Measurements from ENCODE around the gene AFDN. TPM values are rescaled to one million over a fixed set of nuclear protein-coding genes. Genes with fewer than 3 reads are reported as not detected.

The AFDN gene
- total RNA-seq, 1 experiment from 2014 or later, result 107 TPM

DNA sequence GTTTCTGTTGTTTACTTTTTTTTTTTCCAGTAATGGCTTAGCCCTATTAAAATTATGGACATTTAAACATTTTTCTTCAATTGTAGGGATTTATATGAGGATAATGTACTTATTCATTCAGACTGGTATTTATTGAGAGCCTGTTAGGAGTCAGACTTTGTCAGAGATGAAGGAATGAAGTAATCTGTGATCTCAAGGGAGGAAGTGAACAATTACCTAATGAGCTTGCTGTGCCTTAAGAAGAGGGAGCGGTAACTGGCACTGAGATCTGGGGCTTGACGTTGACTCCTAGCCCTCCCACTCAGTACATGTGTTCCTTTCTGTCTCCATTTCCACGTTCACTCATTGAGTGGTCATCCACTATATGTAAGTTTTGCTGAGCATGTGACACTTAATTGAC lies 12.6 kb downstream of the AFDN start:
- Histone ChIP-seq H3K27ac (ENCODE audit: low read depth, low read length, poor library complexity, severe bottlenecking) (no peak overlapping the region), H3K9me3 (ENCODE audit: low read depth, low read length, poor library complexity, severe bottlenecking) (no peaks in the 10 kb centered on the region), H3K27me3 (replicated peaks; ENCODE audit: insufficient read depth, low read depth, low read length, poor library complexity) (peaks cover 5% of the 10 kb centered on the region), H3K4me1 (ENCODE audit: insufficient read depth, low read length, poor library complexity, severe bottlenecking) (peaks cover 48% of the 10 kb centered on the region), H3K36me3 (ENCODE audit: insufficient read depth, low read length, poor library complexity, severe bottlenecking) (no peaks in the 10 kb centered on the region), H3K4me3 (ENCODE audit: low read depth, low read length, poor library complexity, severe bottlenecking) (peak overlapping the region; percentile 11)
- DNase-seq (ENCODE audit: low spot score), result peak; percentile 94
- ChIA-PET POLR2A (ENCODE audit: low non-redundant PET) (interaction anchor here (0.5 kb wide), 1 partner anchor 326 kb away, joined by 3 read pairs; no protein-coding TSS in a partner anchor), CTCF (no interaction called here)
- BruUV-seq (replicated peaks), result no TSS peak
- intact Hi-C loops (cut with micrococcal nuclease; ENCODE audit: unreplicated experiment), result no loop called here
- TF ChIP-seq EZH2 (IDR thresholded peaks at IDR 0.05; ENCODE audit: borderline replicate concordance, low read depth, low read length, poor library complexity, severe bottlenecking), result no peak
- TF ChIP-seq, protein P1, sequence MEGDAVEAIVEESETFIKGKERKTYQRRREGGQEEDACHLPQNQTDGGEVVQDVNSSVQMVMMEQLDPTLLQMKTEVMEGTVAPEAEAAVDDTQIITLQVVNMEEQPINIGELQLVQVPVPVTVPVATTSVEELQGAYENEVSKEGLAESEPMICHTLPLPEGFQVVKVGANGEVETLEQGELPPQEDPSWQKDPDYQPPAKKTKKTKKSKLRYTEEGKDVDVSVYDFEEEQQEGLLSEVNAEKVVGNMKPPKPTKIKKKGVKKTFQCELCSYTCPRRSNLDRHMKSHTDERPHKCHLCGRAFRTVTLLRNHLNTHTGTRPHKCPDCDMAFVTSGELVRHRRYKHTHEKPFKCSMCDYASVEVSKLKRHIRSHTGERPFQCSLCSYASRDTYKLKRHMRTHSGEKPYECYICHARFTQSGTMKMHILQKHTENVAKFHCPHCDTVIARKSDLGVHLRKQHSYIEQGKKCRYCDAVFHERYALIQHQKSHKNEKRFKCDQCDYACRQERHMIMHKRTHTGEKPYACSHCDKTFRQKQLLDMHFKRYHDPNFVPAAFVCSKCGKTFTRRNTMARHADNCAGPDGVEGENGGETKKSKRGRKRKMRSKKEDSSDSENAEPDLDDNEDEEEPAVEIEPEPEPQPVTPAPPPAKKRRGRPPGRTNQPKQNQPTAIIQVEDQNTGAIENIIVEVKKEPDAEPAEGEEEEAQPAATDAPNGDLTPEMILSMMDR (conservative IDR thresholded peaks at IDR 0.05; ENCODE audit: low read depth, low read length), result no peak

DNA sequence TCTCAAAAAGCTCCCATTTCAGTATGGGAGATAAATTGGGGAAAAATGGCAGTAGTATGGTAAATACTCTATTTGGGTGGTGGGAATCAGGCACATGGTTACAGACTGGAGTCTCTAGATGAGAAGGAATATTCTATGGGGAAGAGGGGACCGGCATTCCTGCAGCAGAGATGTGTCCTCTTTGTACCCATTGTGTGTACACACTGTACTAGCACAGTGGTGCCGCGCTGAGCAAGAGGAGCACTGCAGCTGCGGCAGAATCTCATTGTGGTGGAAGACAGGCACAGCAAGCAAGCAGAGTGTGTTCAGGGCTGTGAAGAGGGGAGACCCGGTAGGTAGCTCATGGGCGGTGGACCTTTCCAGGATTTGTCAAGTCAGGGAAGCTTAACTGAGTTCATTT lies 13.0 kb downstream of the AFDN start:
- CTCF ChIA-PET, result no interaction called here
- peaks cover 5% of the 10 kb centered on the region for H3K27me3 ChIP-seq (replicated peaks; ENCODE audit: insufficient read depth, low read depth, low read length, poor library complexity)
- no peaks in the 10 kb centered on the region for H3K9me3 ChIP-seq (ENCODE audit: low read depth, low read length, poor library complexity, severe bottlenecking)
- H3K4me3 ChIP-seq (ENCODE audit: low read depth, low read length, poor library complexity, severe bottlenecking), result peak overlapping the region; percentile 3
- peaks cover 48% of the 10 kb centered on the region for H3K4me1 ChIP-seq (ENCODE audit: insufficient read depth, low read length, poor library complexity, severe bottlenecking)
- H3K36me3 ChIP-seq (ENCODE audit: insufficient read depth, low read length, poor library complexity, severe bottlenecking), result no peaks in the 10 kb centered on the region
- peak; percentile 55 for DNase-seq (ENCODE audit: low spot score)
- TF ChIP-seq EZH2 (IDR thresholded peaks at IDR 0.05; ENCODE audit: borderline replicate concordance, low read depth, low read length, poor library complexity, severe bottlenecking), result no peak
- TF ChIP-seq, protein P1 (conservative IDR thresholded peaks at IDR 0.05; ENCODE audit: low read depth, low read length), result no peak
- H3K27ac ChIP-seq (ENCODE audit: low read depth, low read length, poor library complexity, severe bottlenecking), result no peak overlapping the region
- POLR2A ChIA-PET (ENCODE audit: low non-redundant PET), result interaction anchor here (0.5 kb wide), 1 partner anchor 326 kb away, joined by 3 read pairs; no protein-coding TSS in a partner anchor
- BruUV-seq (replicated peaks), result no TSS peak
- intact Hi-C loops (cut with micrococcal nuclease; ENCODE audit: unreplicated experiment), result no loop called here

DNA sequence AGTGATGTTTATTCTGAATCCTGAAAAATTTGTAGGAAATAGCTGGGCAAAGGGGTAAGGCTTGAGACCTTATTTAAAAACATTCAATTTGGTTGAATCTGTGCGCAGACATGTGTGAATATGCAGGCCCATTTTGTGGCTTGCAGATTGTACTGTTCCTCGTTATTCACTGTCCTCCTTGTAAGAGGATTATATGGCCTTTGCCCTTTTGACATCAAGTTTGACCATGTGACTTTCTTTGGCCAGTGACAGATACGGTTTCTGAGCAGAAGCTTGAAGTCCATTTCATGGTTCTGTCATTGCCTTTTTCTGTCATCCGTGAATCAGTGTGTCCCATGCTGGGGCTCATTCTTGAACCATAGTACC lies 13.4 kb downstream of the AFDN start:
- Histone ChIP-seq H3K4me1 (ENCODE audit: insufficient read depth, low read length, poor library complexity, severe bottlenecking) (peaks cover 48% of the 10 kb centered on the region), H3K4me3 (ENCODE audit: low read depth, low read length, poor library complexity, severe bottlenecking) (no peak overlapping the region), H3K9me3 (ENCODE audit: low read depth, low read length, poor library complexity, severe bottlenecking) (no peaks in the 10 kb centered on the region), H3K27me3 (replicated peaks; ENCODE audit: insufficient read depth, low read depth, low read length, poor library complexity) (peaks cover 5% of the 10 kb centered on the region), H3K27ac (ENCODE audit: low read depth, low read length, poor library complexity, severe bottlenecking) (no peak overlapping the region), H3K36me3 (ENCODE audit: insufficient read depth, low read length, poor library complexity, severe bottlenecking) (no peaks in the 10 kb centered on the region)
- POLR2A ChIA-PET (ENCODE audit: low non-redundant PET), result no interaction called here
- no TSS peak for BruUV-seq (replicated peaks)
- TF ChIP-seq, protein P1 (conservative IDR thresholded peaks at IDR 0.05; ENCODE audit: low read depth, low read length), result no peak
- no peak for TF ChIP-seq EZH2 (IDR thresholded peaks at IDR 0.05; ENCODE audit: borderline replicate concordance, low read depth, low read length, poor library complexity, severe bottlenecking)
- intact Hi-C loops (cut with micrococcal nuclease; ENCODE audit: unreplicated experiment), result no loop called here
- no peak for DNase-seq (ENCODE audit: low spot score)
- CTCF ChIA-PET, result no interaction called here
